ENCODE data around the gene LATS2. TPM values are rescaled to one million over a fixed set of nuclear protein-coding genes. Genes with fewer than 3 reads are reported as not detected.

LATS2 gene
- total RNA-seq, 1 experiment from 2014 or later = 18.8 TPM

- no peak for TF ChIP-seq POLR2AphosphoS5 (IDR thresholded peaks at IDR 0.05; ENCODE audit: low read depth, low read length)
- no peak for TF ChIP-seq TCF7L2 (IDR thresholded peaks at IDR 0.05; ENCODE audit: borderline replicate concordance, extremely low read depth, insufficient read depth, insufficient read length)
- no peak for TF ChIP-seq ATF3 (IDR thresholded peaks at IDR 0.05)
- no peak for TF ChIP-seq REST (IDR thresholded peaks at IDR 0.05; ENCODE audit: low read depth)
- no peak for TF ChIP-seq EGR1 (IDR thresholded peaks at IDR 0.05; ENCODE audit: low read depth)
- no peak for TF ChIP-seq SRF (IDR thresholded peaks at IDR 0.05; ENCODE audit: low read depth)
- TF ChIP-seq ELF1 (IDR thresholded peaks at IDR 0.05; ENCODE audit: borderline replicate concordance, low read depth) = no peak
- no peak for TF ChIP-seq ZNF274 (IDR thresholded peaks at IDR 0.05; ENCODE audit: low read depth, low read length)
- TF ChIP-seq FOSL1 (IDR thresholded peaks at IDR 0.05; ENCODE audit: low read depth) = no peak
- no peak for TF ChIP-seq SP1 (IDR thresholded peaks at IDR 0.05; ENCODE audit: low read depth)
- no peak overlapping the region for H3K4me3 ChIP-seq (replicated peaks in 1 of 2; ENCODE audit: low read depth in 1 of 2, low read length in 2 of 2)
- peaks cover 24 to 29% of the 10 kb centered on the region in 2 experiments for H3K4me1 ChIP-seq (ENCODE audit: control insufficient read depth in 1 of 2, insufficient read depth in 2 of 2, low read length in 2 of 2)
- H3K4me2 ChIP-seq (ENCODE audit: low read length) = no peak overlapping the region
- H3K27me3 ChIP-seq (ENCODE audit: insufficient read depth, low read length) = no peaks in the 10 kb centered on the region
- H4K20me1 ChIP-seq (ENCODE audit: insufficient read depth) = no peaks in the 10 kb centered on the region
- H3K36me3 ChIP-seq (ENCODE audit: control insufficient read depth in 1 of 2, insufficient read depth in 2 of 2, low read length in 2 of 2) = no peaks in the 10 kb centered on the region
- H2AFZ ChIP-seq (ENCODE audit: low read depth, low read length, poor library complexity, severe bottlenecking) = peak overlapping the region; percentile 11
- H3K9me2 ChIP-seq (ENCODE audit: insufficient read depth) = no peaks in the 10 kb centered on the region
- H3K9me3 ChIP-seq (ENCODE audit: control insufficient read depth in 1 of 2, insufficient read depth in 1 of 2, low read depth in 1 of 2, low read length in 2 of 2) = no peaks in the 10 kb centered on the region
- no TSS peak for BruUV-seq (replicated peaks)
- no peak overlapping the region for H3K9ac ChIP-seq (ENCODE audit: low read length)
- H3K79me2 ChIP-seq (ENCODE audit: insufficient read depth, low read length) = peaks cover 28% of the 10 kb centered on the region
- ChIA-PET RAD21 (ENCODE audit: low non-redundant PET in 1 of 2, low total read pairs in 2 of 2, uncharacterized antibody in 2 of 2, unreplicated experiment in 2 of 2) (interaction anchor here in 1 of 2 experiments (0.7 kb wide), 1 partner anchor 9 kb away, joined by 3 read pairs; no protein-coding TSS in a partner anchor), POLR2A (interaction anchor here (0.9 kb wide), 1 partner anchor 23 kb away, joined by 3 read pairs; no protein-coding TSS in a partner anchor), CTCF (no interaction called here)
- intact Hi-C loops (cut with micrococcal nuclease) = no loop called here
- no peak overlapping the region for H3K27ac ChIP-seq (ENCODE audit: low read depth, low read length)
- ATAC-seq = no peak
- no peak for DNase-seq (ENCODE audit: low read depth, low spot score)
Observed at GRCh38 chr13:21063031-21063430, 1.6 kb upstream of the LATS2 start.

Measured in HCT116 (cell line).